Upper lobe of left lung (tissue), 4 donors: ENCODE results near the gene UBE2U.

ENCODE experiments used
- CTCF ChIP-seq, 6 experiments: fragments of 450-650 bp in 4 of 6; fragments of 200-600 bp in 2 of 6; sonication (generic) in 2 of 6; IDR thresholded peaks; one replicate each; pipeline ENCODE4 v1.5.1; 2016 to 2019; ENCODE audit warnings: antibody characterized with exemption in 6 of 6
- EP300 ChIP-seq, 4 donors: sonication (generic); formaldehyde crosslinking; IDR thresholded peaks; one replicate each; pipeline ENCODE4 v1.5.1; 2017; ENCODE audit warnings: antibody characterized with exemption in 4 of 4, control low read depth in 2 of 4
- POLR2A ChIP-seq, 4 donors: fragments of 450-650 bp; IDR thresholded peaks; one replicate each; pipeline ENCODE4 v1.5.1; 2016 to 2017; ENCODE audit warnings: antibody characterized with exemption in 4 of 4, mild to moderate bottlenecking in 2 of 4
- POLR2AphosphoS5 ChIP-seq, 2 donors: sonication (generic); formaldehyde crosslinking; IDR thresholded peaks; one replicate each; pipeline ENCODE4 v1.5.1; 2017; ENCODE audit warnings: antibody characterized with exemption in 2 of 2

- TF ChIP-seq CTCF (IDR thresholded peaks at IDR 0.05) (no peak), POLR2AphosphoS5 (IDR thresholded peaks at IDR 0.05) (no peak), EP300 (IDR thresholded peaks at IDR 0.05) (no peak), POLR2A (IDR thresholded peaks at IDR 0.05) (no peak)
These were observed 91.7 kb downstream of the UBE2U start for GRCh38 chr1:64295136-64295535.
